GM21381 (cell line): ENCODE results near the gene PIGP.
"Not testable (repeated sequence)": the region's sequence is repeated elsewhere in the genome, so short reads cannot be mapped to it uniquely, and the experiment has no call there.

ENCODE experiments used
- ATAC-seq: cut with Tn5 transposase; IDR thresholded peaks from one replicate; pipeline ENCODE4 v1.9.1; 2021; ENCODE audit warnings: mild to moderate bottlenecking, moderate library complexity; ENCODE audit not compliant: unreplicated experiment

Gene PIGP

DNA sequence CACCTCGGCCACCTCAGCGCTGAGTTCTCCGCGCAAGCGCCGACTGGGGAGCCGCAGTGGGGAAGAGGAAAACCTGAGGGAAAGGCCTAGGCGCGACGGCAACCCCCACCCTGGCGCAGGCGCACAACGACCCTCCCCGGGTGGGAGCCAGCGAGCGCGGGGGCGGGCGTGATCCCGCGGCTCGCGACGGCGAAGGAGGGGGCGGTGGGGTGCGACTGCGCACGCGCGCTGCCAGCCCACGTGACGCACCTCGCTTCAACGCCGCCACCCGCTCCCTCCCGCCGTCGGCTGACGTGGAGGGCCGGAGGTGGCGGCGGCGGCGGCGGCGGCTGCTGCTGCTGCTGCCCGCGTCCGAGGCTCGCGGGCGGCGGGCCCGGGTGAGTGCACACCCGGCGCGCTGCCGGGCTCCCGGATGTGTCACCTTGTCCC is at the start of gene PIGP, which contains the start of gene TTC3:
TSS of gene PIGP (minus strand) at position 84 of the 429 bp plus-strand sequence. CDS start 556 bp downstream, outside the sequence.
TSS of gene TTC3 (plus strand) at position 267 of the 429 bp plus-strand sequence. CDS start 14,004 bp downstream, outside the sequence.
- peak; percentile 80 for ATAC-seq

DNA sequence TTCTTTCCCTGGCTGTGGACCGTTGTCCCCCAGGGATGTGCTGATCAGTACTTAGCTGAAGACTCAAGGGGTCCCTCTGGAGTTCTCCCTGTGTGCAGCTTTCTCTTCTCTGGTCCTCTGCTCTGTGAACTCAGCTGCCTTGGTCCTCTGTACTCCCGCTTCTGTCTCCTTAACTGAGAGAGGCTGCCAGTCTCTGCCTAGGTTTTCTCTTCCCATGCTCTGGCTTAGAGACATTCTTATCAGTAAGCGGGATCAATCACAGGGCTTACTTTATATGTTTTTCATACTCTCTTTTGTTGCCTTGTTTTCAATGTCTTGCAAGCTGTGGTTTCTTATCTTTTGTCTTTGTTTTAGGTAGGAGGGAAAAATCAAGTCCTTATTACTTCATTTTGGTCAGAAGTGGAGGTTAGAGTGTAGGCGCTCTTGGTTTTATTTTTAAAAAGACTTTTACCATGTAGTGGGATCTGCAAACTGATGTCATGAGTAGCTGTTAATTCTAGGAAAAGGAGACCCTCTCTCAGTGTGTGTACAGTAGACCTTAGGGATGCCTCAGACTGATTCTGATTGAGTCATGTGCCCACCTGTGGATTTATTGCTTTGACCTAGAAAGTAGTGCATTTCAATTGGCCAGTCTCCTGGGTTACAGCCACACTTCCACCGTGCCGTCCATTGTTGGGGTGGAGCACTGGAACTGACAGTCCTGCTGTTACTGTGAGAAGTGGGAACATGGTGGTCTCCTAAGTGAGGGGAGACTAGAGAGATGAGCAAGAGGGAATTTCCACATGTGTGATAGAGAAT is 46.7 kb upstream of the PIGP start:
- no peak for ATAC-seq

DNA sequence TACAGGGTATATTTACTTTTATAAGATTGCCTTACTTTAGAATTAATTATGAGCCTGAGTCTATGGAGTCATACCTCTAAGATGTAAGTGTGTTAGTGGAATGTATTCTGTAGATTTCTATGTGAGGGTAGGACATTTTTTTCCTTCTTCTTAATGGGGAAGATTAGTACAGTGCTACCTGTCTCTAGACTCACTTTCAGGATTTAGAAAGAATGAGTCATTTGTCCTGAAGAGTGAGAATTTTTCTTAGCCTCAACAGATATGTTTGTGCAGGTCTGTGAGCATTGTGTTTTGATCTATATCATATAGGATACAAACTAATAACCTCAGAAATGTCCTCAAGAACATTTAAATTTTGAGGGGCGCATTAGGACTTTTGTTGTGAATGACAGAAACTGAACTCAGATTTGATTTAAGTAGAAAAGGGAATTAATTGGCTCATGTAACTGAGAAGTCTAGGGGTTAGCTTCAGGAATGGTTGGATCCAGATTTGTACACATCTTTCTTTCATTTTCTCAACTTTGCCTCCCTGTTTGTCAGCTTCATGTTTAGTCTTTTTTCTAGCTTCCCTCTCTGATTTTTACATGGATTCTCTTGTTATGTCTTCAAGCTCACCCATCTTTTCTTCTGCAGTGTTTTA is 45.4 kb upstream of the PIGP start:
- no peak for ATAC-seq

DNA sequence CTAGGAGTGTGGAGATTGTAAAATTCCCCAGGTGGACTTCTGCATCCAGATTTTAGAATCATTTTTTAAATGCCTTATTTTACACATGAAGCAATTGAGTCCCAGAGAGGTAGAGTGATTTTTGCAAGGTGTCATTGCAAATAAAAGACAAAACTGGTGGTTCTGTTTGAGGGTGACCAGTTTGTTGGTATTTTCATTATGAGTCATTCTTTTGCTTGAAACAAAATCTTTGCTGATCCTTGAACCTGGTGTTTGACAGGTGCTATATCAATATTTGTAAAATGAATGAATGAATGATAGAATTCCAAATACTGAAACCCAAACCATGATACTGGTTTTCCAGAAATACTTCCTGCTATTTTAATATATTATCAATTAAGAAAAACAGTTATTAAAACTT is 44.3 kb upstream of the PIGP start:
- no peak for ATAC-seq

DNA sequence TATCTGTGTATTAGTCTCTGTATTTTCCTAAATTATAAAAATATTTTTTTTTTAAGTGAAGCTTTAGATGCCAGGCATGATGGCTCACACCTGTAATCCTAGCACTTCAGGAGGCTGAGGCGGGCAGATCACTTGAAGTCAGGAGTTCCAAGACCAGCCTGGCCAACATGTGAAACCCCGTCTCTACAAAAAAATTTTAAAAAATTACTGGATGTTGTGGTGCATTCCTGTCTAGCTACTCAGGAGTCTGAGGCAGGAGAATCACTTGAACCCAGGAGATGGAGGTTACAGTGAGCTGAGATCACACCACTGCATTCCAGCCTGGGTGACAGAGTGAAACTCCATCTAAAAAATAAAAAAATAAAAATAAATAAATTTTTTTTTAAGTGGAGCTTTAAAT is 43.6 kb upstream of the PIGP start:
- ATAC-seq, result not testable (repeated sequence)

DNA sequence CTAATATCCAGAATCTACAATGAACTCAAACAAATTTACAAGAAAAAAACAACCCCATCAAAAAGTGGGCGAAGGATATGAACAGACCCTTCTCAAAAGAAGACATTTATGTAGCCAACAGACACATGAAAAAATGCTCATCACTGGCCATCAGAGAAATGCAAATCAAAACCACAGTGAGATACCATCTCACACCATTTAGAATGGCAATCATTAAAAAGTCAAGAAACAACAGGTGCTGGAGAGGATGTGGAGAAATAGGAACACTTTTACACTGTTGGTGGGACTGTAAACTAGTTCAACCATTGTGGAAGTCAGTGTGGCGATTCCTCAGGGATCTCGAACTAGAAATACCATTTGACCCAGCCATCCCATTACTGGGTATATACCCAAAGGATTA is 41.4 kb upstream of the PIGP start:
- not testable (repeated sequence) for ATAC-seq

DNA sequence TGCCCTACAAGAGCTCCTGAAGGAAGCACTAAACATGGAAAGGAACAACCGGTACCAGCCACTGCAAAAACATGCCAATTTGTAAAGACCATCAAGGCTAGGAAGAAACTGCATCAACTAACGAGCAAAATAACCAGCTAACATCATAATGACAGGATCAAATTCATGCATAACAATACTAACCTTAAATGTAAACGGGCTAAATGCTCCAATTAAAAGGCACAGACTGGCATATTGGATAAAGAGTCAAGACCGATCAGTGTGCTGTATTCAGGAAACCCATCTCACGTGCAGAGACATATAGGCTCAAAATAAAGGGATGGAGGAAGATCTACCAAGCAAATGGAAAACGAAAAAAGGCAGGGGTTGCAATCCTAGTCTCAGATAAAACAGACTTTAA is 38.2 kb upstream of the PIGP start:
- not testable (repeated sequence) for ATAC-seq

DNA sequence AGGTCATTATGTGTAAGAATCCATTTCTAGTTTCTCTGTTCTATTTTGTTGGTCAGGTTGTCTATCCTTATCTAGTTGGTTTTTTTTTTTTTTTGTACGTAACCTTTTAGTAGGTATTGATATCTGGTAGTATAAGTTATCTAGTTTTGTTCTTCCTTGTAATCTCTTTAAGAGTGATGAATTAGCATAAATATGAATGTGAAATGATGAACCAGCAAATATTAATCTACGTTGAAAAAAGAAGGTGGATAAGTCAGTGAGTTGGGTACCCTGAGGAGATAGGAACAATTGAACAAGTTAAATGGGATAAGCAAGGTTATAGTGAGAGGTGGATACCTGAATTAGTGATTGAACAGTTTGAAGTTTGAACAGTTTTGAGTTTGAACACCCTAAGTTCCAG is 34.1 kb upstream of the PIGP start:
- no peak for ATAC-seq

DNA sequence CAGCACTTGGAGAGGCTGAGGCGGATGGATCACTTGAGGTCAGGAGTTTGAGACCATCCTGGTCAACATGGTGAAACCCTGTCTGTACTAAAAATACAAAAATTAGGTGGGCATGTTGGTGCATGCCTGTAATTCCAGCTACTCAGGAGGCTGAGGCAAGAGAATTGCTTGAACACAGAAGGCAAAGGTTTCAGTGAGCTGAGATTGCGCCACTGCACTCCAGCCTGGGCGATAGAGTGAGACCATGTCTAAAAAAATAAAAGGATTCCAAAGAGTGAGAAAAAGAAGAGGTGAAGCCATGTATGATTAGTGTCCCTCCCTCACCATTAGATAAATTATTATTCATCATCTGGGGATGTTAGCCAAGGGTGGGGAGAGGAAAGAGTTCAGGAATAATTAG is 29.9 kb upstream of the PIGP start:
- ATAC-seq, result not testable (repeated sequence)

DNA sequence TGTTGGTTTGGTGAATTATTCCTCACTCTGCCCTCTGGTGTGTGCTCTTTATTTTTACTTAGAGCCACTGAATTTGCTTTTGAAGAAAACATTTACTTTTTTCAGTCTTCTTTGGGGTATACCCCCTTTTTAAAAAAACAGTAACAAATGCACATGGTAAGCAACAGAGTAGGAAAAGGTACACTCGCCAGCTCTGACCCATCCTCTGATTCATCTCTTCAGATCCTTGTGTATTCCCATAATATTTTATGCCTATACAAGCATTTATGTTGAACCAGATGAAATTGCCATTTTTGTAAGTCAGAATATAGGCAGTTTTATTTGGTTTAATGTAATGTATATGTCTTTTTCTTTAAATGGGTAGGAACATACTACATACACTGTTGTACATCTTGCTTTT is 28.5 kb upstream of the PIGP start:
- no peak for ATAC-seq

DNA sequence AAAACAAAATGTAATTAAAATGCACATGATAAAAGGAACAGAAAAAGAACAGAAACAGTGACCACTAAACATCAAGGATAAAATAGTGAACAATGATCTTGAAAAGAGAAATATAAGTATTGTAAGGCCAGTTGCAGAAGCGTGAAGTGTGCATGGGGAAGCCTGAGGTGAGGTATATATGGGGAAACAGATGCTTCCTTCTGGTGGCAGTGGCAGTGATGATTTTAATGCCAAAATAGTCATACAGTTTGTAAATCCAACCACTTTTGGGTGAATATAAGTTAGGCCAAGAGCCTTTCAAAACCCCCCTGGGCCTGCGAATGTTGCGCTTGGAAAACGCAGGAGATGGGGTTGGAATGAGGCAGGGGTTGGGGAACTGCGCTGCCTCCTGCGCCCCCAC is 27.4 kb upstream of the PIGP start:
- ATAC-seq, result no peak

DNA sequence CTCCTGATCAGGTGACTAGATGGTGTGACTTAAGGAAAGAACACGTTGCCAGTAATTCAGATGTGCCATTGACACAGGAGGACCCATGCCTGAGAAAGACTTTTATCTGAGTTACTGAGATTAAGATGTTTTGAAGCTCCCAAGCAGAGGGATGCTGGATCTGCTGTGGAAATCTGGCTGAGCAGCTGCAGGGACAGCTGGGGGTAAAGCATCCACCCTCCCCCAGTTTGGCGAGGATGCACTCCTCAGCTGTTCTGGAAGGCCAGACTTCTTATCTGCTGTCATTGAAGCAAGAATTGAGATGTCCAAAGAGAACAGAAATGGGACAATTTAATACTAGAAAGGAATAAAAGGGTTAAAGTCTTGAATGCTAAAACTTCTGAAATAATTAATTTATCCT is 25.9 kb upstream of the PIGP start:
- no peak for ATAC-seq

DNA sequence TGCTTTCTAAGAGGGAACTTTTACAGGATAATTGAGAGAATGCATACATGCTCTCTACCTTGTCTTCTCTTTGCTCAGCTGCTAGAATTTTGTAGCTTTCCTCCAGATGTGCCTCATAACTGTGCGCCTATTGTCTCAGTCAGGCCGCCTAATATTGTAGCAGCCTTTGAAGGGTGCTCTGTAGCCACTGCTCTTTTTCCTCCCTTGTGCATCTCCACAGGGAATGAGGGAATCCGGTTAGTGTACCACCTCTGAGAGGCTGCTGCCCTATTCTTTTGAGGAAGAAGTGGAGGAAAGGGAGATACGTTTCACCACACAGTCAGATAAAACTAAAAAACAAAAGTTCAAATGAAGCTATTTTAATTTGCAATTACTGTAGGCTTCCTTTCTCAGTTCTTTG is 22.9 kb upstream of the PIGP start:
- no peak for ATAC-seq

DNA sequence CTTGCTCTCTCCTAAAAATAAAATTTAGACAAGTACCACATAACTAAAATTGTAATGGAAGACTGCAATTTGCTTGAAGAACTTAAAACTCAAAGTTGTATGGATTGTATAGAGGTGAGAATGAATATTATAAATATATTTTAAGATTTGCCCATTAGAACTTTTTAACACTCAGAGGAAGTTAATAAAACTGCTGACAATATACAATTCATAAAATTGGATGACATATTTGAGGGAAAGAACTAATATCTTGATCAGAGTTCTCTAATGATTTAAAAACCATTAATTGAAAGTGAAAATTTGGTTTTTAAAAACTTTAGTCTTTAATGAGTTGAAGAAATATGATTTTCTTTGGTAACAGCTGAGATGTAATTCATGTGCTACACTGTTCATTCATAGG is 21.1 kb upstream of the PIGP start:
- no peak for ATAC-seq

DNA sequence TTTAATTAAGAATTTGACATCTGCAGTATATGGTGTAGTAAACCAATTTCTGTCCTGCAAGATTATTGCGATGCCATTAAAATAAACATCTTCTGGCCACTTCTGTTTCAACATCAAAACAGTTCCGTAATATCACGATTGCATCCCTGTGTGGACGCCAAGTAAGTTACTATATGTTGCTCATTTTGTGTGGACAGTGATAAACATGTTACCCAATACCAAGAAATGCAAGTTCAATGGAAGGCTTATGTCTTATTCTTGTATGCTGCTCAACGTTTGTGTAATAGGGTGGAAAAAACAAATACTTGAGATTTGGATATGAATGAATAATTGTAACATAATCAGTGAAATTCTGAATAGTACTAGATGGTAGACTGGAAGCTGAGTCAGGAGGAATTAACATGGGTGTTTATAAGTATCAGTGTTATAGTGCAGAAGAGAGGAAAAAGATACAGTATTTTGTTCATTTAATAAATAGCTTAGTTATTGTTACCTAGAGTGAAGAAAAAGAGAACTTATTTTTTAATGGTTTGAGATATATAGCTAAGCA is 15.4 kb upstream of the PIGP start:
- no peak for ATAC-seq

DNA sequence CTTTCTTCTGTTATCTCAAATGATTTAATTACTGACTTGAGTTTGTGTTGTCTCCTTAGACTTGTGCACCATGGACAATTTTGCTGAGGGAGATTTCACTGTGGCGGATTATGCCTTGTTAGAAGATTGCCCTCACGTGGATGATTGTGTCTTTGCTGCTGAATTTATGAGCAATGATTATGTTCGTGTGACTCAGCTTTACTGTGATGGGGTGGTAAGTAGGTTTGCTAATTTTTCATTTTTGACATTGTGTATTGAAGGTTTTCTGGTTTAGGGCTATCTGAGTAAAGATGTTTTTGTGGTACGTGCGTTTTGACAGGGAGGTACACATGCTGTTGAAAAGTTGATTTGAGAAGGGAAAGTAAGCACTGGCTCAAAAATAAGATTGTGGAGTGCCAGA is 14.3 kb upstream of the PIGP start:
- no peak for ATAC-seq

DNA sequence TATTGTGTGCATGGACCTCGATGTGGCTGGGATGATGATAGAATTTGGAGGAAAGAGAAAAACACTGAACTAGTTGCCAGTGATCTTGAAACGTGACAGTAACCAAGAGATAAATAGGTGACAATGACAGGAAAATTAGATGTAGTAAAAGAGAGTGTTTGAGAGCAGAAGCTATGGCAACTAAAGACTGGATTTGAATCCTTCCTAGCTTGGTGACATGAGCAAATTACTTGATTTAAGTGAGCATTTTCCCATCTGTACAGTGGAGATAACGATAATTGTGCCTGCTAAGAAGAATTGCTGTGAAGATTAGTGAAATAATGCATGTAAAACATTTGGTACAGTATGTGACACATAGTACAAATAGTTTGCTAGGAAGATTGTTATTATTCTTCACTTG is 12.9 kb upstream of the PIGP start:
- ATAC-seq, result no peak

DNA sequence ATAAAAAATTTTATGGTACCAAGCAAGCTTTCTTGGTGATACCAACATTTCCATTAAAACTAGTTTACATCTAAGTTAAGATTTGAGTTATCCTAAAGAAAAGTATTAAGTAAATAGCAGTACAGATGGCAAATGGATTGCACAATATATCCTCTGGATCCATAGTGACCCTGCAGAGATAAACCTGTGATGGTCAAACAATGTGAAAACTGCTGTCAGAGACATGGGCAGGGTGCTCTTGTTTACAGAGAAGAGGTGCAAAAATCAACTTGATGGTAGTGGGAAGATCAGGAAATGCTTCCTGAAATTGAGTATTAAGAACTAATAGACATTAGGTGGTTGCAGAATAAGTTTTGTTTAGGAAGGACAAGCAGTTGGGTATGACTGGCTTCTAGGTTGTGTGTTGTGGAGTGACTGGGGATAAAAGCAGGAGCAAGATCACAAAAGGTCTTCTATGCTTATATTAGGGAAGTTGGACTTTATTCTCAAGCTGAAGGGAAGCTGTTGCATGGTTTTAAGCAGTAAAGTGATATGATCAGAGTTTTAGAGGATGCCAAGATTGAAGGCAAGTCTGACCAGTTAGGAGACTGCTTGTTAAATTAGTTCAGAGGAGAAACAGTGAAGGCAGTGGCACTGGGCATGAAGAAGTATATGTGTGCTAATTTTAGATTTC is 10.1 kb upstream of the PIGP start:
- no peak for ATAC-seq

DNA sequence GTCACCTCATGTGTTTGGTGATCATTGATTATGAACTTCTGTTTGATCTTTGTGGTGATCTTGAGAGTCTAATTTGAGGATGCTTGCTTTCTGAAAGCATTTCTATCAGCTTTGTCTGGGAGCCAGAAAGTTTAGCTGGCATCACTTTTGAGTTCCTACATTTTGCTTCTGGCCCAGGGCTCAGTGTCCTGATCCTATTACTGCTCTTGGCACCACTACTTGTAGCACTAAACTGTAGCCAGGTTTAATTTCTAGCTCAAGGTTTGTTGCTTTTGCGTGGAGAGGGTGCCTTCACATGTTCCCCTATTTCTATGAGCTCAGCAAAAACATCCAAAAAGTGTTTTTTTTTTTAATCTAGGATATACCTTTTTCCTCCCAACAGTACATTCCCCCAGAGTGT is 9.5 kb upstream of the PIGP start:
- ATAC-seq, result no peak

DNA sequence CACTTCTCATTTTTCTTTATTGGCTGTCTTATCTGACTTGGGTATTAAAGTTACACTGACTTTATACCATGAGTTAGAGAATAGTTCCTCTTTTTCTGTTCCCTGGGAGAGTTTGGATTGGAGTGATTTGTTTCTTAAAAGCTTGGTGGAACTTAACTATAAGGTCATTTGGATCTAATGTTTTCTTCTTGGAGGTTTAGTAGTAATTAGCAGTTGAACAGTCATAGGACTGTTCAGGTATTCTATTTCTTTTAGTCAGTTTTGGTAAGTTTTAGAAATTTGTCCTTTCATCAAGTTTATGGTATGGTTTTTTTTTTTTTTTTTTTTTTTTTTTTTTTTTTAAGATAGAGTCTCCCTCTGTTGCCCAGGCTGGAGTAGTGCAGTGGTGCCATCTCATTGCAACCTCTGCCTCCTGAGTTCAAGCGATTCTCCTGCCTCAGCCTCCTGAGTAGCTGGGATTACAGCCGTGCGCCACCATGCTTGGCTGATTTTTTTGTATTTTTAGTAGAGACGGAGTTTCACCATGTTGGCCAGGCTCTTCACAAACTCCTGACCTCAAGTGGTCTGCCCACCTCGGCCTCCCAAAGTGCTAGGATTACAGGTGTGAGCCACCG is 6.4 kb upstream of the PIGP start:
- no peak for ATAC-seq

DNA sequence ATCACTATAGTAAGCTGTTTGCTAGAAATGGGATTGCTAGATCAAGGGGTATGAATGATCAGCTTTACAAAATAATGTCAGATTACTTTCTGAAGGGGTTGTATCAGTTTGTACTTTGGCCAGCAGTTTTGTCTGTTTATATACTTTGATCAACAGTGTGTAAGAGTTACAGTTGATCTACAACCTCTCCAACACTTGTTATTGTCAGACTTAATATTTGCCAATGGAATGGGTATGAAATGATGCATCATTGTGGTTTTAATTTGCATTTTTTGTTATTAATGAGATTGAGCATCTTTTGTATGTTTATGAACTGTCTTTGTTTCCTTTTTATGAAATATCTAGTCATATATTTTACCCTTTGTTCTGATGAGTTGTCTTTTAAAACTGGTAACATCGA is 4.5 kb upstream of the PIGP start:
- no peak for ATAC-seq
